Neural cell (in vitro differentiated cells): ENCODE results near the gene EXOC6B. TPM values are rescaled to one million over a fixed set of nuclear protein-coding genes. Genes with fewer than 3 reads are reported as not detected.

Experiments used
- H2AFZ ChIP-seq: fragments of 200-600, 300-800 bp; sonication (generic), shearing (Covaris generic); 2 replicates; pipeline ENCODE4 v1.6.0; 2014; ENCODE audit warnings: low read depth, mild to moderate bottlenecking, antibody characterized with exemption, low read length, moderate library complexity
- H3F3A ChIP-seq: fragments of 200-600 bp; shearing (Covaris generic); 2 replicates; pipeline ENCODE4 v1.6.1; 2016; ENCODE audit warnings: mild to moderate bottlenecking, moderate library complexity, mixed read lengths, antibody characterized with exemption, low read length; ENCODE audit not compliant: insufficient read depth, poor library complexity, severe bottlenecking
- H3K27ac ChIP-seq: fragments of 200-600, 300-800 bp; sonication (generic), shearing (Covaris generic); 2 replicates; pipeline ENCODE4 v1.5.1; 2014; ENCODE audit warnings: mild to moderate bottlenecking, low read length, moderate library complexity
- H3K27me3 ChIP-seq: fragments of 300-800, 200-600 bp; sonication (generic), shearing (Covaris generic); 2 replicates; pipeline ENCODE4 v1.6.0; 2014; ENCODE audit warnings: mild to moderate bottlenecking, low read depth, low read length, moderate library complexity; ENCODE audit not compliant: insufficient read depth
- H3K36me3 ChIP-seq: fragments of 300-800, 200-600 bp; sonication (generic), shearing (Covaris generic); 2 replicates; pipeline ENCODE4 v1.5.1; 2014; ENCODE audit warnings: mild to moderate bottlenecking, antibody characterized with exemption, low read length, moderate library complexity; ENCODE audit not compliant: insufficient read depth
- H3K4me2 ChIP-seq: fragments of 300-800, 200-600 bp; sonication (generic), shearing (Covaris generic); 2 replicates; pipeline ENCODE4 v1.6.0; 2014; ENCODE audit warnings: mild to moderate bottlenecking, low read length
- H3K4me3 ChIP-seq: fragments of 300-800, 200-600 bp; sonication (generic), shearing (Covaris generic); 2 replicates; pipeline ENCODE4 v1.5.1; 2014; ENCODE audit warnings: mild to moderate bottlenecking, low read length, moderate library complexity
- H3K79me2 ChIP-seq: fragments of 200-600 bp; shearing (Covaris generic); replicated peaks from 2 replicates; pipeline ENCODE4 v1.6.0; 2014; ENCODE audit warnings: mild to moderate bottlenecking, low read length, moderate library complexity; ENCODE audit not compliant: insufficient read depth
- H3K9ac ChIP-seq: fragments of 300-800, 200-600 bp; sonication (generic), shearing (Covaris generic); 2 replicates; pipeline ENCODE4 v1.6.1; 2016; ENCODE audit warnings: mild to moderate bottlenecking, low read length, mixed read lengths
- H3K9me2 ChIP-seq: fragments of 200-600 bp; shearing (Covaris generic); 2 replicates; pipeline ENCODE4 v1.6.1; 2016; ENCODE audit warnings: mild to moderate bottlenecking, low read length, mixed read lengths; ENCODE audit not compliant: insufficient read depth
- H3K9me3 ChIP-seq: fragments of 200-600, 300-800 bp; sonication (generic), shearing (Covaris generic); 2 replicates; pipeline ENCODE4 v1.6.1; 2016; ENCODE audit warnings: mild to moderate bottlenecking, mixed run types, low read length, moderate library complexity, mixed read lengths
- H4K20me1 ChIP-seq: fragments of 200-600 bp; shearing (Covaris generic); 2 replicates; pipeline ENCODE4 v1.6.1; 2016; ENCODE audit warnings: mild to moderate bottlenecking, mixed run types; ENCODE audit not compliant: insufficient read depth
- CTCF ChIP-seq: fragments of 450-650 bp; IDR thresholded peaks from 2 replicates; pipeline ENCODE4 v1.5.1; 2014; ENCODE audit warnings: antibody characterized with exemption, mild to moderate bottlenecking, moderate library complexity; ENCODE audit not compliant: poor library complexity, severe bottlenecking
- EP300 ChIP-seq: fragments of 450-650 bp; conservative IDR thresholded peaks from 2 replicates; pipeline ENCODE4 v1.6.1; 2014; ENCODE audit warnings: antibody characterized with exemption, mild to moderate bottlenecking, moderate library complexity; ENCODE audit not compliant: poor library complexity, severe bottlenecking
- EZH2 ChIP-seq: fragments of 200-600, 300-800 bp; shearing (Covaris generic), sonication (generic); IDR thresholded peaks from 2 replicates; pipeline ENCODE4 v1.6.1; 2014; ENCODE audit warnings: antibody characterized with exemption, low read length, borderline replicate concordance, mild to moderate bottlenecking; ENCODE audit not compliant: insufficient read depth, poor library complexity, severe bottlenecking
- MXI1 ChIP-seq: fragments of 450-650 bp; conservative IDR thresholded peaks from 2 replicates; pipeline ENCODE4 v1.6.1; 2014; ENCODE audit warnings: antibody characterized with exemption, mild to moderate bottlenecking; ENCODE audit not compliant: poor library complexity, severe bottlenecking
- POLR2AphosphoS5 ChIP-seq: IDR thresholded peaks from 2 replicates; pipeline ENCODE4 v1.6.1; 2012
- RAD21 ChIP-seq: fragments of 450-650 bp; conservative IDR thresholded peaks from 2 replicates; pipeline ENCODE4 v1.6.1; 2014; ENCODE audit warnings: antibody characterized with exemption, mild to moderate bottlenecking, moderate library complexity
- REST ChIP-seq: IDR thresholded peaks from 2 replicates; pipeline ENCODE4 v1.6.1; 2012; ENCODE audit warnings: borderline replicate concordance
- SMC3 ChIP-seq: fragments of 450-650 bp; conservative IDR thresholded peaks from 2 replicates; pipeline ENCODE4 v1.6.1; 2014; ENCODE audit warnings: antibody characterized with exemption, mild to moderate bottlenecking, moderate library complexity; ENCODE audit not compliant: poor library complexity
- TAF1 ChIP-seq: IDR thresholded peaks from 2 replicates; pipeline ENCODE4 v1.6.1; 2012; ENCODE audit warnings: low read depth
- polyA plus RNA-seq: library from polyadenylated mRNA; depleted of rRNA; stranded (reverse); fragments of >200 nt; gene quantifications from 2 replicates; pipeline ENCODE4 v1.2.3, GENCODE V29; 2014

EXOC6B gene
- polyA plus RNA-seq, 1 donor from 2014 or later, result 23.4 TPM

GRCh38 chr2:72696559-72696958 lies 129.3 kb downstream of the EXOC6B start:
- Histone ChIP-seq H3K9ac (no peak overlapping the region), H3K4me3 (no peak overlapping the region), H3K9me2 (no peaks in the 10 kb centered on the region), H3K79me2 (no peaks in the 10 kb centered on the region), H3K27ac (no peak overlapping the region), H4K20me1 (no peaks in the 10 kb centered on the region), H3F3A (no peaks in the 10 kb centered on the region), H3K36me3 (no peaks in the 10 kb centered on the region), H3K27me3 (no peaks in the 10 kb centered on the region), H3K9me3 (no peaks in the 10 kb centered on the region), H2AFZ (no peak overlapping the region), H3K4me2 (no peak overlapping the region)
- no peak for TF ChIP-seq MXI1
- TF ChIP-seq POLR2AphosphoS5, result no peak
- TF ChIP-seq SMC3, result no peak
- TF ChIP-seq CTCF, result no peak
- TF ChIP-seq EP300, result no peak
- TF ChIP-seq TAF1, result no peak
- TF ChIP-seq REST, result no peak
- no peak for TF ChIP-seq EZH2
- no peak for TF ChIP-seq RAD21

- no peak overlapping the region for H3K27ac ChIP-seq
- no peaks in the 10 kb centered on the region for H3K36me3 ChIP-seq
- no peaks in the 10 kb centered on the region for H3K79me2 ChIP-seq
- no peaks in the 10 kb centered on the region for H4K20me1 ChIP-seq
- no peaks in the 10 kb centered on the region for H3K9me3 ChIP-seq
- no peak for TF ChIP-seq TAF1
- H3K27me3 ChIP-seq, result no peaks in the 10 kb centered on the region
- no peak overlapping the region for H3K9ac ChIP-seq
- H3F3A ChIP-seq, result no peaks in the 10 kb centered on the region
- H3K4me3 ChIP-seq, result no peak overlapping the region
- no peak overlapping the region for H2AFZ ChIP-seq
- no peaks in the 10 kb centered on the region for H3K9me2 ChIP-seq
- no peak overlapping the region for H3K4me2 ChIP-seq
These were observed 130.2 kb downstream of the EXOC6B start for GRCh38 chr2:72695676-72696075.
